Smooth muscle cell (in vitro differentiated cells): ENCODE results near the gene NUDT11. TPM values are rescaled to one million over a fixed set of nuclear protein-coding genes. Genes with fewer than 3 reads are reported as not detected.
"Not testable (repeated sequence)": the region's sequence is repeated elsewhere in the genome, so short reads cannot be mapped to it uniquely, and the experiment has no call there.

Source experiments
- DNase-seq: peaks from one replicate; lab custom pipeline; 2025; ENCODE audit not compliant: unreplicated experiment; lab: John Stamatoyannopoulos, UW
- H2AFZ ChIP-seq: fragments of 200-600 bp; sonication (generic); 2 replicates; pipeline ENCODE4 v1.6.0; 2016; ENCODE audit warnings: antibody characterized with exemption, low read depth, mild to moderate bottlenecking
- H3F3A ChIP-seq: fragments of 200-600 bp; sonication (generic); 2 replicates; pipeline ENCODE4 v1.6.0; 2017; ENCODE audit warnings: antibody characterized with exemption, low read depth
- H3K27ac ChIP-seq: fragments of 200-600 bp; sonication (generic); 2 replicates; pipeline ENCODE4 v1.5.1; 2016; ENCODE audit warnings: low read depth, mild to moderate bottlenecking
- H3K27me3 ChIP-seq: fragments of 200-600 bp; sonication (generic); 2 replicates; pipeline ENCODE4 v1.6.1; 2016; ENCODE audit warnings: low read depth, mild to moderate bottlenecking
- H3K36me3 ChIP-seq: fragments of 200-600 bp; sonication (generic); 2 replicates; pipeline ENCODE4 v1.5.1; 2016; ENCODE audit warnings: low read depth
- H3K4me1 ChIP-seq: fragments of 200-600 bp; sonication (generic); 2 replicates; pipeline ENCODE4 v1.5.1; 2016; ENCODE audit warnings: low read depth
- H3K4me2 ChIP-seq: fragments of 200-600 bp; sonication (generic); 2 replicates; pipeline ENCODE4 v1.6.0; 2016; ENCODE audit warnings: mild to moderate bottlenecking
- H3K4me3 ChIP-seq: fragments of 200-600 bp; sonication (generic); 2 replicates; pipeline ENCODE4 v1.5.1; 2016; ENCODE audit warnings: mild to moderate bottlenecking
- H3K79me2 ChIP-seq: fragments of 200-600 bp; sonication (generic); 2 replicates; pipeline ENCODE4 v1.6.0; 2016; ENCODE audit warnings: low read depth, mild to moderate bottlenecking
- H3K9ac ChIP-seq: fragments of 200-600 bp; sonication (generic); 2 replicates; pipeline ENCODE4 v1.6.0; 2016; ENCODE audit warnings: low read depth
- H3K9me3 ChIP-seq: fragments of 200-600 bp; sonication (generic); replicated peaks from 2 replicates; pipeline ENCODE4 v1.5.1; 2016; ENCODE audit warnings: low read depth
- H4K20me1 ChIP-seq: fragments of 200-600 bp; sonication (generic); 2 replicates; pipeline ENCODE4 v1.6.0; 2016; ENCODE audit warnings: low read depth
- WGBS: methylation state at CpG from one replicate; pipeline ENCODE4 v1.1.7; 2016; ENCODE audit warnings: low lambda C conversion rate; 5-methylcytosine and 5-hydroxymethylcytosine counted together
- polyA plus RNA-seq: library from polyadenylated mRNA; unstranded; fragments of >200 nt; fragmentation: Nextera tagmentation; extraction: Ambion mirVana; gene quantifications from 2 replicates; pipeline ENCODE4 v1.2.1, GENCODE V29; 2016
- total RNA-seq: library from RNA; depleted of rRNA; stranded (reverse); fragments of >200 nt; gene quantifications from 2 replicates; pipeline ENCODE4 v1.2.3, GENCODE V29; 2014
- TF ChIP-seq, protein P1 (sequence below): fragments of 200-600 bp; sonication (generic); IDR thresholded peaks from 2 replicates; pipeline ENCODE4 v1.5.1; 2017; ENCODE audit warnings: borderline replicate concordance, mild to moderate bottlenecking, antibody characterized with exemption; ENCODE audit not compliant: insufficient read depth, poor library complexity, severe bottlenecking

Gene NUDT11
- total and polyA plus RNA-seq, 2 experiments from 2014 or later, result 7.6 to 8.2 TPM

DNA sequence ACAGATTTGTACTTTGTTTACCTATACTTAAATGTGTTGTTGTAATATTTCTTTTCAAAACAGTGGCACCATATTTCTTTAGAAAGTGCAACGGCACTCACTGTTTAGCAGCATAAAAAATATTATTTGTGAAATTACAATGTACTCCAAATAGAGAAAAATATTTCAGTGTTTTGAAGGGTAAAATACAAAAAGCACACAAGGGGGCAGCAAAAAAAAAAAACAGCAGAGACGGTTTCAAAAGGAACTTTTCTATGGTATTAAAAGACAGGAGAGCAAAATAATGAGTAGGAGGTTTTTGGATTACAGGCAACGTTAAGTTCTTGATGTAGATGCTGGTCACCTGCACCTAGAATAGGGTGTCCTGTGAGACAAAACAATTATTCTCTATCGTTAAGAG lies 2.0 kb downstream of the NUDT11 start:
- Histone ChIP-seq H3K9me3 (no peaks in the 10 kb centered on the region), H3K4me2 (peak overlapping the region; percentile 87), H3K27me3 (no peaks in the 10 kb centered on the region), H3K79me2 (peaks cover 4% of the 10 kb centered on the region), H3K36me3 (no peaks in the 10 kb centered on the region), H4K20me1 (peaks cover 2% of the 10 kb centered on the region), H3K4me3 (peak overlapping the region; percentile 52), H3K4me1 (no peaks in the 10 kb centered on the region), H3K9ac (no peak overlapping the region), H2AFZ (no peak overlapping the region), H3K27ac (no peak overlapping the region), H3F3A (no peaks in the 10 kb centered on the region)
- no peak for DNase-seq
- TF ChIP-seq, protein P1, sequence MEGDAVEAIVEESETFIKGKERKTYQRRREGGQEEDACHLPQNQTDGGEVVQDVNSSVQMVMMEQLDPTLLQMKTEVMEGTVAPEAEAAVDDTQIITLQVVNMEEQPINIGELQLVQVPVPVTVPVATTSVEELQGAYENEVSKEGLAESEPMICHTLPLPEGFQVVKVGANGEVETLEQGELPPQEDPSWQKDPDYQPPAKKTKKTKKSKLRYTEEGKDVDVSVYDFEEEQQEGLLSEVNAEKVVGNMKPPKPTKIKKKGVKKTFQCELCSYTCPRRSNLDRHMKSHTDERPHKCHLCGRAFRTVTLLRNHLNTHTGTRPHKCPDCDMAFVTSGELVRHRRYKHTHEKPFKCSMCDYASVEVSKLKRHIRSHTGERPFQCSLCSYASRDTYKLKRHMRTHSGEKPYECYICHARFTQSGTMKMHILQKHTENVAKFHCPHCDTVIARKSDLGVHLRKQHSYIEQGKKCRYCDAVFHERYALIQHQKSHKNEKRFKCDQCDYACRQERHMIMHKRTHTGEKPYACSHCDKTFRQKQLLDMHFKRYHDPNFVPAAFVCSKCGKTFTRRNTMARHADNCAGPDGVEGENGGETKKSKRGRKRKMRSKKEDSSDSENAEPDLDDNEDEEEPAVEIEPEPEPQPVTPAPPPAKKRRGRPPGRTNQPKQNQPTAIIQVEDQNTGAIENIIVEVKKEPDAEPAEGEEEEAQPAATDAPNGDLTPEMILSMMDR, result peak; percentile 18
- 42% methylated on average over 4 of the region's 4 CpGs for WGBS

DNA sequence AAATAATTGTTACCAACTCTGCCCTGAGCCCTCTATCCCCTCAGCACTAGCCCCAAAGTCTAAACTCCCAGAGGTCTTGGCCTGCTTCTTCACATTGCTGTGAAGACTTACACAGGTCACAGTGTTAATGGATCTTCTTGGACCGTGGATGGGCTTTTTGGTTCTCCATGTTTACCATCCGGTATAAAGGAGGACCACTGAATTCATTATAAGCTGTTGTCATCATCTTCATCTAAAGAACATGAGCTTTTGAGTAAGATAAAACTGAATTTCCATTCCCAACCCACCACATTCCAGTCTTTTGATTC lies 8.5 kb downstream of the NUDT11 start:
- Histone ChIP-seq H3K9ac (no peak overlapping the region), H3K4me2 (no peak overlapping the region), H3K79me2 (peaks cover 1% of the 10 kb centered on the region), H3K27me3 (no peaks in the 10 kb centered on the region), H3F3A (no peaks in the 10 kb centered on the region), H4K20me1 (no peaks in the 10 kb centered on the region), H2AFZ (no peak overlapping the region), H3K27ac (no peak overlapping the region), H3K4me3 (no peak overlapping the region), H3K4me1 (no peaks in the 10 kb centered on the region), H3K9me3 (no peaks in the 10 kb centered on the region), H3K36me3 (no peaks in the 10 kb centered on the region)
- WGBS, result 73% methylated on average over 2 of the region's 2 CpGs
- no peak for DNase-seq
- TF ChIP-seq, protein P1, result no peak

DNA sequence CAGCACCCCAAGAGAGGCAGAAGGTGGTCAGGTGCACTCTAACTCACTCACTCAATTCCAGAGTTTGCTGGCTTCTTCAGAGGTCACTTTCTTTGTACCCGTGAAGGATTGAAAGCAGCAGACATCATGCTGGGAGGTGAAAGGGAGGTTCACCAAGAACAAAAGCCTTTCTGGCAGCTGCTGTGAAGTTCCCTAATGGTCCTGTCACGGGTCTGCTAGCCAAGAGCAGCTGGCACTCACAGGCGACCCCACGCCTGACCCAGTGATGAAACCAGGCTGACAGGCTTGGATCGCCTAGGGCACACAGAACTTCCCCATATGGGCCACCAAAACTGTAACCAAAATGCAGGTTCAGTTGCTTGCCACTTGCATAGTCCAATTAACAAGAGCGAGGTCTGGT lies 11.8 kb downstream of the NUDT11 start:
- Histone ChIP-seq H3K9me3 (no peaks in the 10 kb centered on the region), H2AFZ (no peak overlapping the region), H3K27me3 (no peaks in the 10 kb centered on the region), H3K4me2 (no peak overlapping the region), H3K27ac (no peak overlapping the region), H3K79me2 (no peaks in the 10 kb centered on the region), H4K20me1 (no peaks in the 10 kb centered on the region), H3K36me3 (no peaks in the 10 kb centered on the region), H3K9ac (no peak overlapping the region), H3K4me3 (no peak overlapping the region), H3F3A (no peaks in the 10 kb centered on the region), H3K4me1 (no peaks in the 10 kb centered on the region)
- WGBS, result 61% methylated on average over 6 of the region's 6 CpGs
- no peak for DNase-seq
- TF ChIP-seq, protein P1, result no peak

DNA sequence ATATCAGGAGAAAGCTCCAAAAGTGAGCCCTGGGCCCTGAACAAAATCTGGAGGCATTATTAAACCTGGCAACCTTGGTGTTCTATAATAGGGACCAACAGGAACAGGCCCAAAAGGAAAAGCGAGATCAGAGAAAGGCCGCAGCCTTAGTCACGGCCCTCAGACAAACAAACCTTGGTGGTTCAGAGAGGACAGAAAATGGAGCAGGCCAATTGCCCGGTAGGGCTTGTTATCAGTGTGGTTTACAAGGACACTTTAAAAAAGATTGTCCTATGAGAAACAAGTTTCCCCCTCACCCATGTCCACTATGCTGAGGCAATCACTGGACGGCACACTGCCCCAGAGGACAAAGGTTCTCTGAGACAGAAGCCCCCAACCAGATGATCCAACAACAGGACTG lies 14.0 kb downstream of the NUDT11 start:
- 90% methylated on average over 5 of the region's 5 CpGs for WGBS
- H3K9me3 ChIP-seq, H3K79me2 ChIP-seq, H2AFZ ChIP-seq, H3K4me3 ChIP-seq, H3K36me3 ChIP-seq, H3K27ac ChIP-seq, H4K20me1 ChIP-seq, DNase-seq, H3K4me1 ChIP-seq, H3K9ac ChIP-seq, H3F3A ChIP-seq, H3K4me2 ChIP-seq, H3K27me3 ChIP-seq: not testable (repeated sequence)
